Calu3 (cell line): ENCODE measurements around the gene GABRB1. TPM values are rescaled to one million over a fixed set of nuclear protein-coding genes. Genes with fewer than 3 reads are reported as not detected.

Experiments used
- BruUV-seq: library from RNA; stranded (reverse); fragments of 400-500 nt; replicated peaks from 2 replicates; lab custom pipeline; 2021; lab: Mats Ljungman, UMichigan
- CTCF ChIA-PET: fragments of 300-600 bp; sonication (Branson Sonifier 250); formaldehyde crosslinking; loops from one replicate; lab custom pipeline; 2022; ENCODE audit warnings: antibody characterized with exemption; lab: Charles Lee
- DNase-seq: peaks from one replicate; pipeline ENCODE4 v3.0.0; 2022
- H3K27ac Mint-ChIP-seq: one replicate; pipeline ENCODE4 v1.8.0; 2022; ENCODE audit warnings: mixed read lengths; ENCODE audit not compliant: unreplicated experiment
- H3K27me3 Mint-ChIP-seq: one replicate; pipeline ENCODE4 v1.8.0; 2022; ENCODE audit warnings: mixed read lengths; ENCODE audit not compliant: unreplicated experiment
- H3K36me3 Mint-ChIP-seq: one replicate; pipeline ENCODE4 v1.8.0; 2022; ENCODE audit warnings: mild to moderate bottlenecking, moderate library complexity, mixed read lengths; ENCODE audit not compliant: insufficient read depth, unreplicated experiment
- H3K4me1 Mint-ChIP-seq: one replicate; pipeline ENCODE4 v1.8.0; 2022; ENCODE audit warnings: mild to moderate bottlenecking, low read depth, mixed read lengths; ENCODE audit not compliant: unreplicated experiment
- H3K4me3 Mint-ChIP-seq: one replicate; pipeline ENCODE4 v1.8.0; 2022; ENCODE audit warnings: mild to moderate bottlenecking, low read depth, moderate library complexity, mixed read lengths; ENCODE audit not compliant: unreplicated experiment
- H3K9me3 Mint-ChIP-seq: one replicate; pipeline ENCODE4 v1.8.0; 2022; ENCODE audit warnings: low read depth, mixed read lengths; ENCODE audit not compliant: unreplicated experiment
- CTCF ChIP-seq: fragments of 200-600 bp; IDR thresholded peaks from one replicate; pipeline ENCODE4 v1.8.0; 2022; ENCODE audit warnings: antibody characterized with exemption; ENCODE audit not compliant: unreplicated experiment
- intact Hi-C: fragments of 100-400 bp; cut with micrococcal nuclease; formaldehyde crosslinking; loops from one replicate; pipeline ENCODE4 v1.10.0; 2022; ENCODE audit not compliant: unreplicated experiment
- total RNA-seq: library from RNA; stranded (reverse); gene quantifications from 2 replicates; pipeline ENCODE4 v1.2.3, GENCODE V29; 2022

GABRB1 gene
- total RNA-seq, 1 experiment from 2014 or later: not detected

DNA sequence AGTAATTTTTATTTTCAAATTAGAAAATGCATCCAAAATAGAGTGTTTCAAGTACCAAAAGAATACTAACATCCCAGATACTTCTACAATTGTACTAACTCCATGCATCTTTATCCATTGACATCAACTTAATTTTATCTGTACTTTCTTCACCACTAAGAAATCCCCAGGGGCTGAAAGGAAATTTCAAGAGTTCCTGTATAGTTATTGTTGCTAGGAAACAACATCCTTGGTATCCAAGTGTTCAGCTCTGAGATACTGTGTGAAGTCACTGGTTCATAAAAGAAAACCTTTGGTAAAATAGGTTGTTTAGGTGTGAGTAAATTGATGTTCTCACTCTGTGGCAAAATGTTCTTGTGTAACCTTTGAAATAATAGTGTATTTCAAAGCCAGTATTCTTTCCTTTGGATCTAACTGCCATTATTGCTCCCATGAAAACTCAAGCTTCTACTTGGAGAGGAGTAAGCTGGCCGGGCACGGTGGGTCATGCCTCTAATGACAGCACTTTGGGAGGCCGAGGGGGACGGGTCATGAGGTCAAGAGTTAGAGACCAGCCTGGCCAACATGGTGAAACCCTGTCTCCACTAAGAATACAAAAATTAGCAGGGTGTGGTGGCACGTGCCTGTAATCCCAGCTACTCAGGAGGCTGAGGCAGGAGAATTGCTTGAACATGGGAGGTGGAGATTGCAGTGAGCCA, 359.2 kb downstream of the GABRB1 start:
- Mint-ChIP-seq H3K27ac (no peak overlapping the region), H3K9me3 (no peaks in the 10 kb centered on the region), H3K4me3 (no peak overlapping the region), H3K27me3 (peaks cover 9% of the 10 kb centered on the region), H3K4me1 (no peaks in the 10 kb centered on the region), H3K36me3 (no peaks in the 10 kb centered on the region)
- CTCF ChIA-PET: no interaction called here
- intact Hi-C loops: no loop called here
- TF ChIP-seq CTCF: no peak
- no TSS peak for BruUV-seq
- DNase-seq: no peak

DNA sequence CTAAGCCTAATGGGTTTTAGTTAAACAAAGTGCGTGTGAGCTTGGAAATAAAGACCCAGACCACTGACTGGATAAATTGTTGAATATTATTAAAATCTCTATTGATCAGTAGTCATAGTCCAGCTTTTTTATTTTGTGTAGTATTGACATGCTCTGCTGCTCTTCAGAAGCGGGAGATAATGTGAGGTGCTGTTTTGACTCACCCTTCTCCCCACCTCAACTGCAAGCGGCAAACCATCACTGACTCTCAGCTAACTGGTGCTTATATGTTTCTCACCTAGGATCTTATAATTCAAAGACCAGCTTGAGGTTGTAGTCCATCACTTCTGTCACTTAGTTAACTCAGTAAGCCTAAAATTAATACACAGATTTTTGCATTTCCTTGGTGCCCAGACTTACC, 359.9 kb downstream of the GABRB1 start:
- H3K4me3 Mint-ChIP-seq: no peak overlapping the region
- H3K4me1 Mint-ChIP-seq: no peaks in the 10 kb centered on the region
- H3K27ac Mint-ChIP-seq: no peak overlapping the region
- H3K9me3 Mint-ChIP-seq: no peaks in the 10 kb centered on the region
- intact Hi-C loops: no loop called here
- peaks cover 9% of the 10 kb centered on the region for H3K27me3 Mint-ChIP-seq
- CTCF ChIA-PET: no interaction called here
- DNase-seq: no peak
- BruUV-seq: no TSS peak
- no peak for TF ChIP-seq CTCF
- no peaks in the 10 kb centered on the region for H3K36me3 Mint-ChIP-seq

- DNase-seq: no peak
- no peaks in the 10 kb centered on the region for H3K9me3 Mint-ChIP-seq
- intact Hi-C loops: no loop called here
- no peak overlapping the region for H3K4me3 Mint-ChIP-seq
- H3K36me3 Mint-ChIP-seq: no peaks in the 10 kb centered on the region
- no peak overlapping the region for H3K27ac Mint-ChIP-seq
- CTCF ChIA-PET: no interaction called here
- no TSS peak for BruUV-seq
- H3K27me3 Mint-ChIP-seq: peaks cover 17% of the 10 kb centered on the region
- no peaks in the 10 kb centered on the region for H3K4me1 Mint-ChIP-seq
- no peak for TF ChIP-seq CTCF
Observed at GRCh38 chr4:47406408-47406807, 375.0 kb downstream of the GABRB1 start.

DNA sequence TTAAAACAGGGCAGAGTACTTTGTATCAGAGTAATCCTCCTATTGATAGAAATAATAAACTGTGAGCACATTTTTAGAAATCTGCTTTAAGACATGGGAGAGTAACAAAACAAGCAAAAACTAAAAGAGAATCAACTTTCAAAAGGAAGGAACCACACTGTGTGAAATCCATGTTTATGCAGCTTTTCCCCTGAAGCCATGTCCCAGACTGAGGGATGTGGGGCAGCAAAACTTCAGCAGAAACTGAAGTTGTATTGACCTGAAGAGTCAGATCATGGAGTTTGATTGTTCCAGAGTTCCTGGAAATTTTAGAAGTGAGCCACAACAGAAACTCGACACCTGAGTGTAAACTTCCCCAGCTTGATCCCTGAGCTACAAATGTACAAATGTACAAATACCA, 378.9 kb downstream of the GABRB1 start:
- DNase-seq: no peak
- intact Hi-C loops: no loop called here
- BruUV-seq: no TSS peak
- no peaks in the 10 kb centered on the region for H3K9me3 Mint-ChIP-seq
- no peaks in the 10 kb centered on the region for H3K4me1 Mint-ChIP-seq
- no peaks in the 10 kb centered on the region for H3K36me3 Mint-ChIP-seq
- no peak overlapping the region for H3K27ac Mint-ChIP-seq
- no peak overlapping the region for H3K4me3 Mint-ChIP-seq
- no peak for TF ChIP-seq CTCF
- H3K27me3 Mint-ChIP-seq: peaks cover 31% of the 10 kb centered on the region
- CTCF ChIA-PET: no interaction called here
